Sigmoid colon (tissue), 7 donors: ENCODE data around the gene FAM149A. TPM values are rescaled to one million over a fixed set of nuclear protein-coding genes. Genes with fewer than 3 reads are reported as not detected.

Experiments
- DNase-seq: peaks from one replicate; pipeline ENCODE4 v3.0.0-alpha.2; 2019
- H3K27ac ChIP-seq, 4 donors: fragments of 200-600 bp; sonication (generic); one replicate each; pipeline ENCODE4 v1.5.1; 2016 to 2019; ENCODE audit warnings: mild to moderate bottlenecking in 1 of 4
- H3K27me3 ChIP-seq, 3 donors: fragments of 200-600 bp; sonication (generic); one replicate each; pipeline ENCODE4 v1.5.1; 2019; ENCODE audit warnings: mild to moderate bottlenecking in 1 of 3
- H3K36me3 ChIP-seq, 4 donors: fragments of 200-600 bp; sonication (generic); one replicate each; pipeline ENCODE4 v1.5.1; 2016 to 2019
- H3K4me1 ChIP-seq, 4 donors: fragments of 200-600 bp; sonication (generic); one replicate each; pipeline ENCODE4 v1.5.1; 2017 to 2019
- H3K4me3 ChIP-seq, 4 donors: fragments of 200-600 bp; sonication (generic); one replicate each; pipeline ENCODE4 v1.5.1; 2017 to 2019; ENCODE audit warnings: mild to moderate bottlenecking in 2 of 4, moderate library complexity in 1 of 4
- H3K9me3 ChIP-seq, 4 donors: fragments of 200-600 bp in 3 of 4; sonication (generic) in 3 of 4; one replicate each; pipeline versions ENCODE4 v1.5.1 to v1.6.1; 2013 to 2019
- CTCF ChIP-seq, 4 experiments: fragments of 450-650 bp in 3 of 4; fragments of 200-600 bp in 1 of 4; IDR thresholded peaks; one replicate each; pipeline ENCODE4 v1.5.1; 2016 to 2019; ENCODE audit warnings: antibody characterized with exemption in 4 of 4, mild to moderate bottlenecking in 3 of 4, moderate library complexity in 2 of 4
- EP300 ChIP-seq, 4 donors: sonication (generic); formaldehyde crosslinking; IDR thresholded peaks; one replicate each; pipeline ENCODE4 v1.6.1; 2017; ENCODE audit warnings: antibody characterized with exemption in 4 of 4
- POLR2A ChIP-seq, 2 donors: fragments of 450-650 bp; IDR thresholded peaks; one replicate each; pipeline ENCODE4 v1.6.1; 2016; ENCODE audit warnings: antibody characterized with exemption in 2 of 2, mild to moderate bottlenecking in 2 of 2, moderate library complexity in 2 of 2
- POLR2AphosphoS5 ChIP-seq, 4 donors: sonication (generic); formaldehyde crosslinking; IDR thresholded peaks; one replicate each; pipeline ENCODE4 v1.6.1; 2017; ENCODE audit warnings: antibody characterized with exemption in 4 of 4
- WGBS, 2 donors: extraction: QIAGEN DNeasy Blood & Tissue Kit; methylation state at CpG; one replicate each; pipeline ENCODE4 v1.1.7; 2013; 5-methylcytosine and 5-hydroxymethylcytosine counted together
- intact Hi-C: fragments of 100-400 bp; cut with DNase I; formaldehyde crosslinking; loops from one replicate; pipeline ENCODE4 v1.15.1; 2023
- polyA plus RNA-seq, 3 donors: library from polyadenylated mRNA; stranded (reverse); fragments of 200-250 nt; gene quantifications; one replicate each; pipeline ENCODE4 v1.2.3, GENCODE V29; 2013
- total RNA-seq, 4 donors: library from RNA; depleted of rRNA; stranded (reverse); fragments of >200 nt; gene quantifications; one replicate each; pipeline ENCODE4 v1.1.0, GENCODE V29; 2016
- donor health status: healthy with polysubstance abuse.
- donor health status: Bipolar disorder and iron deficiency.
- donor health status: healthy.

FAM149A gene
- total and polyA plus RNA-seq, 7 donors = 2.8 to 26.0 (median 14.6) TPM

DNA sequence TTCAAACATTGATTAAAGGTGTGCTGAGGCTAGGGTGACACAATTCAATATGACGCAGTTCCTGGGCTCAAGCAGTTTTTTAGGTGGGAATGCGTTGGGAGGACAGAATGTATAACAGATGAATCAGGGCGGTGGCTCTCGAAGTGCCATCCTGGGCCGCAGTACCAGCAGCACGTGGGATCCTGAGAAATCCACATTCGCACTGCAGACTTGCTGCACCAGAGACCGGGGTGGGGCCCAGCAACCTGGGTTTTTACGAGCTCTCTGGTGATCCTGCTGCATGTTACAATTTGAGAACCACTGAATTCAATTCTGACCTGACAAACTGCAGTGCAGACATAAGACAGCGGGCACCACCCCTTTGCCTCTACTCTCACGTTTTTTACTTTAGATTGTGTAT, 30.4 kb downstream of the FAM149A start:
- Histone ChIP-seq H3K4me1 (peaks cover 0 to 7% (median 2%) of the 10 kb centered on the region in 4 donors), H3K4me3 (no peak overlapping the region), H3K27me3 (no peaks in the 10 kb centered on the region), H3K9me3 (no peaks in the 10 kb centered on the region), H3K36me3 (no peaks in the 10 kb centered on the region), H3K27ac (no peak overlapping the region)
- DNase-seq = no peak
- intact Hi-C loops = no loop called here
- 74 to 89% methylated on average over 11 of the region's 11 CpGs for WGBS, 2 donors
- TF ChIP-seq EP300 (IDR thresholded peaks at IDR 0.05) (no peak), POLR2A (IDR thresholded peaks at IDR 0.05) (no peak), POLR2AphosphoS5 (IDR thresholded peaks at IDR 0.05) (no peak), CTCF (IDR thresholded peaks at IDR 0.05) (no peak)

- H3K4me3 ChIP-seq = peak overlapping the region in 2 of 4 donors; percentile 17 to 21
- no peak overlapping the region for H3K27ac ChIP-seq
- intact Hi-C loops = loop anchor here (1.0 kb wide), 1 partner anchor 69 kb away; no protein-coding TSS in a partner anchor
- no peak for DNase-seq
- H3K36me3 ChIP-seq = no peaks in the 10 kb centered on the region
- H3K9me3 ChIP-seq = no peaks in the 10 kb centered on the region
- H3K27me3 ChIP-seq = no peaks in the 10 kb centered on the region
- peaks cover 0 to 7% (median 2%) of the 10 kb centered on the region in 4 donors for H3K4me1 ChIP-seq
- TF ChIP-seq CTCF (IDR thresholded peaks at IDR 0.05) = peak; percentile 17 to 69 (median 42)
- TF ChIP-seq EP300 (IDR thresholded peaks at IDR 0.05) = no peak
- 64 to 72% methylated on average over 6 of the region's 6 CpGs for WGBS, 2 donors
Observed at GRCh38 chr4:186137196-186137794, 32.8 kb downstream of the FAM149A start.

DNA sequence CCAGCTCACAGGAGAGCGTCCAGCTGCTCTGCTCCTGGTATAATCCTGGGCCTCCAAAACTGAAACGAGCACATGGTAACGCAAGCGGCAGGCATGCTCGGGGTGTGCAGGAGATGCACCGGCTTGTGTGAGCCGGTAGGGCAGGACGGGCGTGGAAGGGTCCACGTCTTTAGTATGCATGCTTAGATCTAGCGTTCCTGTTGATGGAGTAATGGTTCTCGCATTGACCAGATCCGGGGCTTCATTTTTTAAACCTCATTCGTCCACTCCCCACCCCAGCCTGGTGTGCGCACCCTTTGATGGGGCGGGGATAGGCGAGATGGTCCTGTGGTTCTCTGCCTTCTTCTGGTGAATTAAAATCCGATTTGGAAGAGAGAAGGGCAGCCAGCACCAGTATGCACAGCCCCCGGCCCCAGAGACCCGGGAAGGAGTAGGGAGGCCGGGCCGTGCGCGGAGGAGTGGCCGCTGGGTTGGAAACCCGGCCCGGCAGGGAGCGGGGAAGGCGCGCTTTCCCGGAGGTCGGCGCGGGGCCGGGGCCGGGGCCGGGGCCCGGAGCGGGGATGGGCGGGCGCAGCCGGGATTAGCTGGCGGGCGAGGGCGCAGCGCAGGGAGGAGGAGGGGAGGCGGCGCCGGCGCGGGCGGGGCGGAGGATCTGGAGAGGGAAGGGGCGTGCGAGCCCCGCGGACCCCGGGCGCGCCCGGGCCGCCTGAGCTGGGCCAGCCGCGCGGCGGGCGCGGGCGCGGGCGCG, 39.9 kb downstream of the FAM149A start:
- H3K27ac ChIP-seq = peak overlapping the region; percentile 88 to 94 (median 88)
- H3K36me3 ChIP-seq = no peaks in the 10 kb centered on the region
- peak; percentile 79 for DNase-seq
- no peaks in the 10 kb centered on the region for H3K27me3 ChIP-seq
- H3K9me3 ChIP-seq = no peaks in the 10 kb centered on the region
- H3K4me1 ChIP-seq = peaks cover 0 to 16% (median 6%) of the 10 kb centered on the region in 4 donors
- TF ChIP-seq CTCF (IDR thresholded peaks at IDR 0.05) = peak; percentile 21 to 52 (median 36)
- TF ChIP-seq POLR2A (IDR thresholded peaks at IDR 0.05) = no peak
- TF ChIP-seq POLR2AphosphoS5 (IDR thresholded peaks at IDR 0.05) = peak in 1 of 4 donors; percentile 16
- no peak for TF ChIP-seq EP300 (IDR thresholded peaks at IDR 0.05)
- WGBS, 2 donors = 2% methylated on average over 71 to 72 of the region's 72 CpGs
- H3K4me3 ChIP-seq = peak overlapping the region; percentile 49 to 70 (median 64)
- intact Hi-C loops = loop anchor here (2.0 to 5.0 kb wide), 3 partner anchors 42 to 76 kb away; partner anchors contain the start of genes CYP4V2, FAM149A and TLR3

- DNase-seq = peak; percentile 76
- Histone ChIP-seq H3K4me3 (peak overlapping the region; percentile 55 to 70 (median 64)), H3K9me3 (no peaks in the 10 kb centered on the region), H3K4me1 (peaks cover 0 to 16% (median 6%) of the 10 kb centered on the region in 4 donors), H3K27me3 (no peaks in the 10 kb centered on the region), H3K27ac (peak overlapping the region; percentile 85 to 94 (median 88)), H3K36me3 (no peaks in the 10 kb centered on the region)
- intact Hi-C loops = loop anchor here (2.0 to 5.0 kb wide), 3 partner anchors 43 to 76 kb away; partner anchors contain the start of genes CYP4V2, FAM149A and TLR3
- 1% methylated on average over 54 of the region's 54 CpGs for WGBS, 2 donors
- no peak for TF ChIP-seq CTCF (IDR thresholded peaks at IDR 0.05)
- TF ChIP-seq POLR2AphosphoS5 (IDR thresholded peaks at IDR 0.05) = peak in 1 of 4 donors; percentile 46
- no peak for TF ChIP-seq POLR2A (IDR thresholded peaks at IDR 0.05)
Observed at GRCh38 chr4:186144946-186145569, 40.6 kb downstream of the FAM149A start.
